HepG2 (cell line): ENCODE data around the gene GINS3. TPM values are rescaled to one million over a fixed set of nuclear protein-coding genes. Genes with fewer than 3 reads are reported as not detected.

Experiments used
- FOXK2 ChIP-seq: fragments of 450-650 bp; IDR thresholded peaks from 2 replicates; pipeline ENCODE4 v1.6.1; 2016
- FOXP1 ChIP-seq, 2 experiments: fragments of 450-650 bp in 1 of 2; IDR thresholded peaks; 2 replicates each; pipeline ENCODE4 v1.6.1; 2017 to 2018; ENCODE audit warnings: antibody characterized with exemption in 1 of 2
- HMG20A ChIP-seq: IDR thresholded peaks from 2 replicates; pipeline ENCODE4 v1.6.1; 2016; ENCODE audit warnings: borderline replicate concordance
- IKZF1 ChIP-seq: fragments of 450-650 bp; IDR thresholded peaks from 2 replicates; pipeline ENCODE4 v1.7.1; 2016
- KDM6A ChIP-seq: IDR thresholded peaks from 2 replicates; pipeline ENCODE4 v1.6.1; 2016; ENCODE audit warnings: low read depth
- LBX2 ChIP-seq: sonication (generic); formaldehyde crosslinking; IDR thresholded peaks from 2 replicates; pipeline ENCODE4 v1.5.0; 2020; ENCODE audit warnings: missing genetic modification reagents, mild to moderate bottlenecking, borderline replicate concordance
- POLR2AphosphoS5 ChIP-seq: IDR thresholded peaks from 2 replicates; pipeline ENCODE4 v1.6.1; 2012; ENCODE audit warnings: low read depth, low read length
- RBFOX2 ChIP-seq: fragments of 200-400 bp; formaldehyde crosslinking; IDR thresholded peaks from 2 replicates; pipeline ENCODE4 v1.6.1; 2017; ENCODE audit warnings: low read depth, mild to moderate bottlenecking, low read length
- SALL1 ChIP-seq: sonication (generic); formaldehyde crosslinking; IDR thresholded peaks from 2 replicates; pipeline ENCODE4 v1.8.0; 2022; ENCODE audit warnings: mild to moderate bottlenecking, missing genetic modification reagents
- SCMH1 ChIP-seq: sonication (generic); formaldehyde crosslinking; IDR thresholded peaks from 2 replicates; pipeline ENCODE4 v1.9.0; 2021; ENCODE audit warnings: missing genetic modification reagents, mild to moderate bottlenecking, borderline replicate concordance
- TRIM22 ChIP-seq: fragments of 450-650 bp; IDR thresholded peaks from 2 replicates; pipeline ENCODE4 v1.6.1; 2017
- YEATS4 ChIP-seq: sonication (generic); formaldehyde crosslinking; IDR thresholded peaks from 2 replicates; pipeline ENCODE4 v1.4.0; 2020; ENCODE audit warnings: missing genetic modification reagents, borderline replicate concordance
- ZFP36 ChIP-seq: fragments of 150-350 bp; IDR thresholded peaks from 2 replicates; pipeline ENCODE4 v1.6.1; 2018; ENCODE audit warnings: borderline replicate concordance, low read length, low read depth; ENCODE audit not compliant: partially characterized antibody
- ZNF430 ChIP-seq: sonication (generic); formaldehyde crosslinking; IDR thresholded peaks from 2 replicates; pipeline ENCODE4 v1.9.0; 2021; ENCODE audit warnings: mild to moderate bottlenecking, missing genetic modification reagents
- ZNF510 ChIP-seq: sonication (generic); formaldehyde crosslinking; IDR thresholded peaks from 2 replicates; pipeline ENCODE4 v1.4.0; 2020; ENCODE audit warnings: low read depth, mild to moderate bottlenecking, missing genetic modification reagents
- ZNF546 ChIP-seq: sonication (generic); formaldehyde crosslinking; conservative IDR thresholded peaks from 2 replicates; pipeline ENCODE4 v1.8.1; 2023; ENCODE audit warnings: mild to moderate bottlenecking, missing genetic modification reagents
- ZZZ3 ChIP-seq: sonication (generic); formaldehyde crosslinking; IDR thresholded peaks from 2 replicates; pipeline ENCODE4 v1.4.0; 2020; ENCODE audit warnings: missing genetic modification reagents, mild to moderate bottlenecking, borderline replicate concordance
- polyA plus RNA-seq, 8 experiments: library from polyadenylated mRNA; depleted of rRNA in 3 of 8; stranded (reverse) in 7 of 8; unstranded in 1 of 8; fragments of >200 nt; fragmentation: Illumina TruSeq in 4 of 8; extraction: Trizol in 4 of 8; gene quantifications; 2 replicates each; pipeline versions ENCODE4 v1.2.1 to v1.2.3, GENCODE V29; 2011 to 2016; ENCODE audit warnings: low read depth in 4 of 8, missing spikeins in 1 of 8, mixed read lengths in 1 of 8; ENCODE audit not compliant: insufficient read depth in 1 of 8
- total RNA-seq, 5 experiments: library from RNA; depleted of rRNA; stranded (reverse); fragments of >200 nt; fragmentation: Illumina TruSeq; extraction: Trizol; gene quantifications; 2 replicates each; pipeline ENCODE4 v1.2.3, GENCODE V29; 2016; ENCODE audit warnings: low read depth in 1 of 5
- TF ChIP-seq, protein P1 (sequence below): sonication (generic); formaldehyde crosslinking; IDR thresholded peaks from 2 replicates; pipeline ENCODE4 v1.4.0; 2020; ENCODE audit warnings: mild to moderate bottlenecking, missing genetic modification reagents, borderline replicate concordance
- TF ChIP-seq, protein P2 (sequence below): sonication (generic); formaldehyde crosslinking; IDR thresholded peaks from 2 replicates; pipeline ENCODE4 v1.9.0; 2021; ENCODE audit warnings: missing genetic modification reagents, borderline replicate concordance
- TF ChIP-seq, protein P3 (sequence below): sonication (generic); formaldehyde crosslinking; IDR thresholded peaks from 2 replicates; pipeline ENCODE4 v1.5.1; 2020; ENCODE audit warnings: mild to moderate bottlenecking, missing genetic modification reagents

The GINS3 gene
- total and polyA plus RNA-seq, 2 of the 13 experiments (the other 11 are each of a cell fraction or from before 2014, with no cell fraction given) = 6.5 to 19.3 TPM

DNA sequence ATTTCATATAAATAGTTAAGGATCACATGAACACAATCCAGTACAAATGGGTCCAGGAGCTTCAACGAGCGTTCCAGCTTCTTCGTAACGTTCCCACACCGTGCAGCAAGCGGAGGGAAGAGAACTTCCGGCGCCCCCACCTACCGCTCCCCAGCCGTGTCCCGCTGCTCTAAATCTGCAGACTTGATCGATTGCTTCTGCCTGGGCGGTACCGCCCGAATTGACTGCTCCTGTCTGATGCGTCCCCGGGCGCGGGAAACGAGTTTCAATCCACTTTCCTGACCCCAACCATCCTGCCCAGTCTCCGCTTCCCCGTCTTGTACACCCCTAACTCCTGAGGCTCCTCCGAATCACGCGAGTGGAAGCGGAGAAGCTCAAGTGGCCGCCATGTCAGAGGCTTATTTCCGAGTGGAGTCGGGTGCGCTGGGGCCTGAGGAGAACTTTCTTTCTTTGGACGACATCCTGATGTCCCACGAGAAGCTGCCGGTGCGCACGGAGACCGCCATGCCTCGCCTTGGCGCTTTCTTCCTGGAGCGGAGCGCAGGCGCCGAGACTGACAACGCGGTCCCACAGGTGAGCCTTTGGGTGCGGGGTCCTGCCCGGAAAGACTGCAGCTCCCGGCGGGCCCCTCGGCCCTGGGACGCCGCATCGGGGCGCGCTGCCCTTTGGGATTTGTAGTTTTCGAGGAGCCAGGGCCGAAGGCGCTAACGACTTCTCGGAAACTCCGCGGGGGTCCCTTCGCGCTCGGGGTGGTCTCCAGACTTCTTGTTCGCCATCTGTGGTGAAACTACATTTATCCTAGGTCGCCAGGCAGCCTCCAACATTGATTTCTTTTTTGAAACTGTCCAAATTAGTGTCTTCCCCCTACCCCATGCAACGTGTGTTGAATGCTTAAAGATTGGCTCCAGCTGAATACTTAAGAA lies at the start of gene GINS3 (continued):
- no peak for TF ChIP-seq TRIM22
- no peak for TF ChIP-seq FOXP1 (IDR thresholded peaks at IDR 0.05)
- peak; percentile 17; the same call in 1 of the 2 replicates for TF ChIP-seq FOXP1 (CRISPR knock-in tag; IDR thresholded peaks at IDR 0.05)
- TF ChIP-seq RBFOX2 = peak; percentile 90
- TF ChIP-seq IKZF1 = no peak
- TF ChIP-seq HMG20A (CRISPR knock-in tag) = no peak
- TF ChIP-seq FOXK2 = peak; percentile 26; the same call in 1 of the 2 replicates
- TF ChIP-seq, protein P1, sequence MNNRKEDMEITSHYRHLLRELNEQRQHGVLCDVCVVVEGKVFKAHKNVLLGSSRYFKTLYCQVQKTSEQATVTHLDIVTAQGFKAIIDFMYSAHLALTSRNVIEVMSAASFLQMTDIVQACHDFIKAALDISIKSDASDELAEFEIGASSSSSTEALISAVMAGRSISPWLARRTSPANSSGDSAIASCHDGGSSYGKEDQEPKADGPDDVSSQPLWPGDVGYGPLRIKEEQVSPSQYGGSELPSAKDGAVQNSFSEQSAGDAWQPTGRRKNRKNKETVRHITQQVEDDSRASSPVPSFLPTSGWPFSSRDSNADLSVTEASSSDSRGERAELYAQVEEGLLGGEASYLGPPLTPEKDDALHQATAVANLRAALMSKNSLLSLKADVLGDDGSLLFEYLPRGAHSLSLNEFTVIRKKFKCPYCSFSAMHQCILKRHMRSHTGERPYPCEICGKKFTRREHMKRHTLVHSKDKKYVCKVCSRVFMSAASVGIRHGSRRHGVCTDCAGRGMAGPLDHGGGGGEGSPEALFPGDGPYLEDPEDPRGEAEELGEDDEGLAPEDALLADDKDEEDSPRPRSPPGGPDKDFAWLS (CRISPR knock-in tag) = peak; percentile 55; the same call in 1 of the 2 replicates
- TF ChIP-seq ZNF510 (CRISPR knock-in tag) = no peak; the same call in 1 of the 2 replicates
- TF ChIP-seq, protein P2, sequence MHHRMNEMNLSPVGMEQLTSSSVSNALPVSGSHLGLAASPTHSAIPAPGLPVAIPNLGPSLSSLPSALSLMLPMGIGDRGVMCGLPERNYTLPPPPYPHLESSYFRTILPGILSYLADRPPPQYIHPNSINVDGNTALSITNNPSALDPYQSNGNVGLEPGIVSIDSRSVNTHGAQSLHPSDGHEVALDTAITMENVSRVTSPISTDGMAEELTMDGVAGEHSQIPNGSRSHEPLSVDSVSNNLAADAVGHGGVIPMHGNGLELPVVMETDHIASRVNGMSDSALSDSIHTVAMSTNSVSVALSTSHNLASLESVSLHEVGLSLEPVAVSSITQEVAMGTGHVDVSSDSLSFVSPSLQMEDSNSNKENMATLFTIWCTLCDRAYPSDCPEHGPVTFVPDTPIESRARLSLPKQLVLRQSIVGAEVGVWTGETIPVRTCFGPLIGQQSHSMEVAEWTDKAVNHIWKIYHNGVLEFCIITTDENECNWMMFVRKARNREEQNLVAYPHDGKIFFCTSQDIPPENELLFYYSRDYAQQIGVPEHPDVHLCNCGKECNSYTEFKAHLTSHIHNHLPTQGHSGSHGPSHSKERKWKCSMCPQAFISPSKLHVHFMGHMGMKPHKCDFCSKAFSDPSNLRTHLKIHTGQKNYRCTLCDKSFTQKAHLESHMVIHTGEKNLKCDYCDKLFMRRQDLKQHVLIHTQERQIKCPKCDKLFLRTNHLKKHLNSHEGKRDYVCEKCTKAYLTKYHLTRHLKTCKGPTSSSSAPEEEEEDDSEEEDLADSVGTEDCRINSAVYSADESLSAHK (CRISPR knock-in tag) = peak; percentile 85; the same call in 1 of the 2 replicates
- TF ChIP-seq POLR2AphosphoS5 = peak; percentile 79
- TF ChIP-seq SCMH1 (CRISPR knock-in tag) = no peak
- TF ChIP-seq KDM6A (CRISPR knock-in tag) = peak; percentile 49; the same call in 1 of the 2 replicates
- TF ChIP-seq ZZZ3 = peak; percentile 91; the same call in 1 of the 2 replicates
- TF ChIP-seq ZNF546 (CRISPR knock-in tag) = no peak
- peak; percentile 79; the same call in 1 of the 2 replicates for TF ChIP-seq YEATS4 (CRISPR knock-in tag)
- no peak for TF ChIP-seq ZFP36
- TF ChIP-seq SALL1 (CRISPR knock-in tag) = peak; percentile 92
- TF ChIP-seq, protein P3, sequence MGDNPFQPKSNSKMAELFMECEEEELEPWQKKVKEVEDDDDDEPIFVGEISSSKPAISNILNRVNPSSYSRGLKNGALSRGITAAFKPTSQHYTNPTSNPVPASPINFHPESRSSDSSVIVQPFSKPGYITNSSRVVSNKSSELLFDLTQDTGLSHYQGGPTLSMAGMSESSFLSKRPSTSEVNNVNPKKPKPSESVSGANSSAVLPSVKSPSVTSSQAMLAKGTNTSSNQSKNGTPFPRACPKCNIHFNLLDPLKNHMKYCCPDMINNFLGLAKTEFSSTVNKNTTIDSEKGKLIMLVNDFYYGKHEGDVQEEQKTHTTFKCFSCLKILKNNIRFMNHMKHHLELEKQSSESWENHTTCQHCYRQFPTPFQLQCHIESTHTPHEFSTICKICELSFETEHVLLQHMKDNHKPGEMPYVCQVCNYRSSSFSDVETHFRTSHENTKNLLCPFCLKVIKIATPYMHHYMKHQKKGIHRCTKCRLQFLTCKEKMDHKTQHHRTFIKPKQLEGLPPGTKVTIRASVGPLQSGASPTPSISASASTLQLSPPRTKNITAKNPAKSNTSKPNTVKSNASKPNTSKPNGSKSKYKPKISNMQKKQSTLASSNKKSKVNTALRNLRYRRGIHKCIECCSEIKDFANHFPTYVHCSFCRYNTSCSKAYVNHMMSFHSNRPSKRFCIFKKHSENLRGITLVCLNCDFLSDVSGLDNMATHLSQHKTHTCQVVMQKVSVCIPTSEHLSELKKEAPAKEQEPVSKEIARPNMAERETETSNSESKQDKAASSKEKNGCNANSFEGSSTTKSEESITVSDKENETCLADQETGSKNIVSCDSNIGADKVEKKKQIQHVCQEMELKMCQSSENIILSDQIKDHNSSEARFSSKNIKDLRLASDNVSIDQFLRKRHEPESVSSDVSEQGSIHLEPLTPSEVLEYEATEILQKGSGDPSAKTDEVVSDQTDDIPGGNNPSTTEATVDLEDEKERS = peak; percentile 97
- TF ChIP-seq ZNF430 (CRISPR knock-in tag) = peak; percentile 94
- peak; percentile 52; the same call in 1 of the 2 replicates for TF ChIP-seq LBX2
